Neural progenitor cell (in vitro differentiated cells): Measurements from ENCODE around the gene ACACA. TPM values are rescaled to one million over a fixed set of nuclear protein-coding genes. Genes with fewer than 3 reads are reported as not detected.
"Not testable (repeated sequence)": the region's sequence is repeated elsewhere in the genome, so short reads cannot be mapped to it uniquely, and the experiment has no call there.

Experiments
- DNase-seq: peaks from one replicate; pipeline ENCODE4 v3.0.0-alpha.2; 2016; ENCODE audit warnings: low spot score
- H2AFZ ChIP-seq: fragments of 200-600 bp; sonication (generic); replicated peaks from 2 replicates; pipeline ENCODE4 v1.6.1; 2016; ENCODE audit warnings: antibody characterized with exemption
- H3F3A ChIP-seq: fragments of 200-600 bp; sonication (generic); 2 replicates; pipeline ENCODE4 v1.6.1; 2016; ENCODE audit warnings: antibody characterized with exemption, low read depth
- H3K27ac ChIP-seq: fragments of 200-600 bp; sonication (generic); 2 replicates; pipeline ENCODE4 v1.5.1; 2016; ENCODE audit warnings: mild to moderate bottlenecking
- H3K27me3 ChIP-seq: fragments of 200-600 bp; sonication (generic); 2 replicates; pipeline ENCODE4 v1.6.1; 2016; ENCODE audit warnings: mild to moderate bottlenecking, moderate library complexity
- H3K36me3 ChIP-seq: fragments of 200-600 bp; sonication (generic); 2 replicates; pipeline ENCODE4 v1.5.1; 2016
- H3K4me1 ChIP-seq: fragments of 200-600 bp; sonication (generic); 2 replicates; pipeline ENCODE4 v1.6.1; 2016; ENCODE audit warnings: mixed run types
- H3K4me2 ChIP-seq: fragments of 200-600 bp; sonication (generic); 2 replicates; pipeline ENCODE4 v1.6.1; 2016
- H3K4me3 ChIP-seq: fragments of 200-600 bp; sonication (generic); 2 replicates; pipeline ENCODE4 v1.5.1; 2016
- H3K79me2 ChIP-seq: fragments of 200-600 bp; sonication (generic); 2 replicates; pipeline ENCODE4 v1.6.1; 2016; ENCODE audit warnings: low read depth
- H3K9ac ChIP-seq: fragments of 200-600 bp; sonication (generic); 2 replicates; pipeline ENCODE4 v1.6.1; 2016
- H3K9me3 ChIP-seq: fragments of 200-600 bp; sonication (generic); 2 replicates; pipeline ENCODE4 v1.5.1; 2016; ENCODE audit warnings: low read depth
- H4K20me1 ChIP-seq: fragments of 200-600 bp; sonication (generic); 2 replicates; pipeline ENCODE4 v1.6.1; 2016; ENCODE audit warnings: low read depth
- H3K27ac Mint-ChIP-seq: 3 replicates; pipeline ENCODE4 v1.8.0; 2021; ENCODE audit warnings: mixed read lengths
- H3K27me3 Mint-ChIP-seq: 2 replicates; pipeline ENCODE4 v1.8.0; 2022; ENCODE audit warnings: low read depth, mild to moderate bottlenecking, inconsistent platforms, moderate library complexity, mixed read lengths; ENCODE audit not compliant: insufficient read depth
- H3K36me3 Mint-ChIP-seq: 3 replicates; pipeline ENCODE4 v1.8.0; 2021; ENCODE audit warnings: mixed read lengths
- H3K4me1 Mint-ChIP-seq: 3 replicates; pipeline ENCODE4 v1.8.0; 2021; ENCODE audit warnings: mixed read lengths
- H3K4me3 Mint-ChIP-seq: 3 replicates; pipeline ENCODE4 v1.8.0; 2021; ENCODE audit warnings: mild to moderate bottlenecking, moderate library complexity, mixed read lengths
- H3K9me3 Mint-ChIP-seq: 3 replicates; pipeline ENCODE4 v1.8.0; 2020; ENCODE audit warnings: mixed read lengths
- EZH2 ChIP-seq: fragments of 200-600 bp; sonication (generic); IDR thresholded peaks from 2 replicates; pipeline ENCODE4 v1.6.1; 2017; ENCODE audit warnings: antibody characterized with exemption, mild to moderate bottlenecking, moderate library complexity
- EZH2phosphoT487 ChIP-seq: fragments of 200-600 bp; sonication (generic); IDR thresholded peaks from 2 replicates; pipeline ENCODE4 v1.6.1; 2017; ENCODE audit warnings: antibody characterized with exemption
- total RNA-seq: library from RNA; depleted of rRNA; stranded (reverse); fragments of >200 nt; gene quantifications from 2 replicates; pipeline ENCODE4 v1.2.3, GENCODE V29; 2015; ENCODE audit warnings: low replicate concordance
- TF ChIP-seq, protein P1 (sequence below): fragments of 200-600 bp; sonication (generic); IDR thresholded peaks from 2 replicates; pipeline ENCODE4 v1.5.1; 2017; ENCODE audit warnings: antibody characterized with exemption, mild to moderate bottlenecking

ACACA gene
- total RNA-seq, 1 donor from 2014 or later: 88.6 TPM

DNA sequence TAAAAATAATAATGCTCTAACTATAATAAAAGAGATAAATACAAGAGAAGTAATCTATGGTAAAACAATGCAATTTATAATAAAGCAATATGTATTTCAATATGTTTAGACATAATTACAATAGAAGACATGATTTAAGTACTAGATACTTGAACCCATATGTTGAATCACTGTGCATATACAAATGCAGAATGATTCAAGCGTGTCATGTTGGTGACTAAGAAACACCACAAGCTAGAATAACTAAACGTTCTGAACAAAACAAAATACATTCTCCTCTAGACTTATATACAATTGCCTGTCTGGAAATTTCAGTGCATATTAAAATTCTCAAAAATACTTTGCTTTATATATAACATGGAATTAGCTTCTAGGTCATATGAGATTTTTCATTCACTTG lies 11.2 kb upstream of the ACACA start:
- Histone ChIP-seq H3K27me3 (no peaks in the 10 kb centered on the region), H2AFZ (no peak overlapping the region), H3K27ac (no peak overlapping the region), H3K9ac (no peak overlapping the region), H4K20me1 (no peaks in the 10 kb centered on the region), H3F3A (peaks cover 2% of the 10 kb centered on the region), H3K4me3 (no peak overlapping the region), H3K4me1 (no peaks in the 10 kb centered on the region), H3K79me2 (peaks cover 13% of the 10 kb centered on the region), H3K4me2 (no peak overlapping the region), H3K36me3 (peaks cover 15% of the 10 kb centered on the region), H3K9me3 (no peaks in the 10 kb centered on the region)
- no peak for TF ChIP-seq EZH2phosphoT487
- TF ChIP-seq, protein P1, sequence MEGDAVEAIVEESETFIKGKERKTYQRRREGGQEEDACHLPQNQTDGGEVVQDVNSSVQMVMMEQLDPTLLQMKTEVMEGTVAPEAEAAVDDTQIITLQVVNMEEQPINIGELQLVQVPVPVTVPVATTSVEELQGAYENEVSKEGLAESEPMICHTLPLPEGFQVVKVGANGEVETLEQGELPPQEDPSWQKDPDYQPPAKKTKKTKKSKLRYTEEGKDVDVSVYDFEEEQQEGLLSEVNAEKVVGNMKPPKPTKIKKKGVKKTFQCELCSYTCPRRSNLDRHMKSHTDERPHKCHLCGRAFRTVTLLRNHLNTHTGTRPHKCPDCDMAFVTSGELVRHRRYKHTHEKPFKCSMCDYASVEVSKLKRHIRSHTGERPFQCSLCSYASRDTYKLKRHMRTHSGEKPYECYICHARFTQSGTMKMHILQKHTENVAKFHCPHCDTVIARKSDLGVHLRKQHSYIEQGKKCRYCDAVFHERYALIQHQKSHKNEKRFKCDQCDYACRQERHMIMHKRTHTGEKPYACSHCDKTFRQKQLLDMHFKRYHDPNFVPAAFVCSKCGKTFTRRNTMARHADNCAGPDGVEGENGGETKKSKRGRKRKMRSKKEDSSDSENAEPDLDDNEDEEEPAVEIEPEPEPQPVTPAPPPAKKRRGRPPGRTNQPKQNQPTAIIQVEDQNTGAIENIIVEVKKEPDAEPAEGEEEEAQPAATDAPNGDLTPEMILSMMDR: no peak
- TF ChIP-seq EZH2: no peak
- Mint-ChIP-seq H3K27me3 (peaks cover 2% of the 10 kb centered on the region), H3K9me3 (no peaks in the 10 kb centered on the region), H3K4me1 (no peaks in the 10 kb centered on the region), H3K4me3 (no peak overlapping the region), H3K36me3 (peaks cover 27% of the 10 kb centered on the region), H3K27ac (no peak overlapping the region)
- no peak for DNase-seq

DNA sequence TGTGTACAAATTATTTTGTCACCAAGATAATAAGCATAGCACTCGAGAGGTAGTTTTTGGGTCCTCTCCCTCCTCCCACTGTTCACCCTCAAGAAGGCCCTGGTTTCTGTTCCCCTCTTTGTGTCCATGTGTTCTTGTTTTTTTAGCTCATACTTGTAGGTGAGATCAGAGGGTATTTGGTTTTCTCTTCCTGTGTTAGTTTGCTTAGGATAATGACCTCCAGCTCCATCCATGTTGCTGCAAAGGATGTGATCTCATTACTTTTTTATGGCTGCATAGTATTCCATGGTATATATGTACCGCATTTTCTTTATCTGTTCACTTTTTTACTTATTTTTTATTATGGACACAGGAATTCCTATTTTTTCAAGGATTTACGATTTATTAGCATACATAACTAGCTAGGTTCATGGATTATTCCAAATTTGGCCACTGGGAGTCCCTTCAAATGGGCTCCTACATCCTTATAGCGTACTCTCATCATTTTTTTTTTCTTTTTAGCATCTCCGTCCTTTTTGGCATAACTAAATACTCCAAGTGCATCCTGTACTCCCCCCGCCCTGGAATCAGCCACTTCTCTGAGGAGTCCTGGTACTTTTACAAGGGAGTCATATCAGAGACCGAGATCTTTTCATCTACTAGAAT lies 7.4 kb upstream of the ACACA start:
- peaks cover 2% of the 10 kb centered on the region for H3F3A ChIP-seq
- Mint-ChIP-seq H3K27me3 (peaks cover 5% of the 10 kb centered on the region), H3K36me3 (peaks cover 30% of the 10 kb centered on the region), H3K27ac (no peak overlapping the region), H3K9me3 (no peaks in the 10 kb centered on the region), H3K4me1 (no peaks in the 10 kb centered on the region), H3K4me3 (no peak overlapping the region)
- H2AFZ ChIP-seq: no peak overlapping the region
- no peak overlapping the region for H3K27ac ChIP-seq
- DNase-seq: no peak
- H3K79me2 ChIP-seq: peaks cover 13% of the 10 kb centered on the region
- H3K27me3 ChIP-seq: no peaks in the 10 kb centered on the region
- peaks cover 15% of the 10 kb centered on the region for H3K36me3 ChIP-seq
- H3K9ac ChIP-seq: no peak overlapping the region
- no peaks in the 10 kb centered on the region for H4K20me1 ChIP-seq
- no peaks in the 10 kb centered on the region for H3K4me1 ChIP-seq
- H3K4me2 ChIP-seq: no peak overlapping the region
- H3K4me3 ChIP-seq: no peak overlapping the region
- H3K9me3 ChIP-seq: no peaks in the 10 kb centered on the region
- TF ChIP-seq, protein P1: peak; percentile 25
- no peak for TF ChIP-seq EZH2

DNA sequence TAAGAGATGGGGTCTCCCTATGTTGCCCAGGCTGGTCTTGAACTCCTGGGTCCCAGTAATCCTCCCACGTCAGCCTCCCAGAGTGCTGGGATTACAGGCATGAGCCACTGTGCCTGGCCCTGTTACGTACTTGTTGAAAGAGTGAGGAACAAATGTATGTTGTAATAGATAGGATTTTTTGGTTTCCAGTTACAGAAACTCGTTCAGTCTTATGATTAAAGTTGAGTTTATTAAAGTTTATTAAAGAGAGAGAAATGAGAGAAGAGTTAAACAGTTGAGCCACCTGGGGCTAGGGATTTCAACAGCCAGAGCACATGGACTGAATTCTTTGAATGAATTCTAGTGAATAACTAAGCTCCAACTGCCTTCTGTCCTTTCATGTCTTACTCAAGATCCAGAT lies 3.7 kb upstream of the ACACA start:
- peaks cover 14% of the 10 kb centered on the region for H3K36me3 ChIP-seq
- Mint-ChIP-seq H3K27me3 (peaks cover 9% of the 10 kb centered on the region), H3K4me3 (no peak overlapping the region), H3K4me1 (peaks cover 14% of the 10 kb centered on the region), H3K27ac (no peak overlapping the region), H3K9me3 (no peaks in the 10 kb centered on the region), H3K36me3 (peaks cover 26% of the 10 kb centered on the region)
- no peak overlapping the region for H3K27ac ChIP-seq
- no peaks in the 10 kb centered on the region for H4K20me1 ChIP-seq
- H3K9me3 ChIP-seq: no peaks in the 10 kb centered on the region
- DNase-seq: no peak
- no peak overlapping the region for H3K9ac ChIP-seq
- no peak overlapping the region for H3K4me3 ChIP-seq
- no peak for TF ChIP-seq EZH2phosphoT487
- TF ChIP-seq, protein P1: no peak
- TF ChIP-seq EZH2: no peak
- peaks cover 24% of the 10 kb centered on the region for H3F3A ChIP-seq
- H3K27me3 ChIP-seq: no peaks in the 10 kb centered on the region
- peaks cover 32% of the 10 kb centered on the region for H3K79me2 ChIP-seq
- peaks cover 3% of the 10 kb centered on the region for H3K4me1 ChIP-seq
- H3K4me2 ChIP-seq: no peak overlapping the region
- no peak overlapping the region for H2AFZ ChIP-seq

DNA sequence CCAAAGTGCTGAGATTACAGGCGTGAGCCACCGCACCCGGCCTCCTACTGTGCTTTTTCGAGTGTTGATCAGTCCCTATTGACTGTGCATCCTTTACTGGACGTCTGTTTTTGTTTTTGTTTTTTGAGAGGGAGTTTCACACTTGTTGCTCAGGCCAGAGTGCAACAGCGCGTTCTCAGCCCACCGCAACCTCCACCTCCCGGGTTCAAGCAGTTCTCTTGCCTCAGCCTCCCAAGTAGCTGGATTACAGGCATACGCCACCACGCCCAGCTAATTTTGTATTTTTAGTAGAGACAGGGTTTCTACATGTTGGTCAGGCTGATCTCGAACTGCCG lies 1.5 kb upstream of the ACACA start:
- Mint-ChIP-seq H3K36me3 (peaks cover 15% of the 10 kb centered on the region), H3K4me1 (peaks cover 27% of the 10 kb centered on the region), H3K4me3 (peak overlapping the region; percentile 89)
- not testable (repeated sequence) for H3K9me3 ChIP-seq, H3K4me3 ChIP-seq, H3K27ac Mint-ChIP-seq, DNase-seq, H3K27ac ChIP-seq, H3K9ac ChIP-seq, H3K27me3 ChIP-seq, H3K4me1 ChIP-seq, H3K36me3 ChIP-seq, H3K9me3 Mint-ChIP-seq, H3K27me3 Mint-ChIP-seq, H2AFZ ChIP-seq, H4K20me1 ChIP-seq, H3K4me2 ChIP-seq
- Histone ChIP-seq H3F3A (peaks cover 27% of the 10 kb centered on the region), H3K79me2 (peaks cover 48% of the 10 kb centered on the region)
